ENCODE measurements around the gene HPSE.

The HPSE gene

GRCh38 chr4:83334425-83335241 is at the start of gene HPSE:
Gene HPSE, minus strand, starts transcription at chr4:83334848. Its CDS starts 66 bp downstream, at chr4:83334782.
- DNase-seq (ENCODE audit: low read depth), result peak; percentile 44

DNA sequence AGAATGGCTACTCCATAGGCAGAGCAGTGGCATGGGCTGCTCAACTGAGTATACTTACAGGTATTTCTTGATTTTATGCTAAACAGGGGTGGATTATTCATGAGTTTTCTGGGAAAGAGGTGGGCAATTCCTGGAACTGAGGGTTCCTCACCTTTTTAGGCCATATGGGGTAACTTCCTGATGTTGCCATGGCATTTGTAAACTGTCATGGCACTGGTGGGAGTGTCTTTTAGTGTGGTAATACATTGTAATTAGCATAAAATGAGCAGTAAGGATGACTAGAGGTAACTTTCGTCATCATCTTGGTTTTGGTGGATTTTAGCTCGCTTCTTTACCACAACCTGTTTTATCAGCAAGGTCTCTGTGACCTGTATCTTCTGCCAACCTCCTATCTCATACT is 48.2 kb upstream of the HPSE start:
- no peak for DNase-seq (ENCODE audit: low read depth)

GRCh38 chr4:83381173-83381572 is 46.5 kb upstream of the HPSE start:
- DNase-seq (ENCODE audit: low read depth), result no peak

GRCh38 chr4:83378419-83378818 is 43.8 kb upstream of the HPSE start:
- DNase-seq (ENCODE audit: low read depth), result no peak

- no peak for DNase-seq (ENCODE audit: low read depth)
Observed at GRCh38 chr4:83372931-83373330, 38.3 kb upstream of the HPSE start.

- DNase-seq (ENCODE audit: low read depth), result no peak
Observed at GRCh38 chr4:83371936-83372335, 37.3 kb upstream of the HPSE start.

DNA sequence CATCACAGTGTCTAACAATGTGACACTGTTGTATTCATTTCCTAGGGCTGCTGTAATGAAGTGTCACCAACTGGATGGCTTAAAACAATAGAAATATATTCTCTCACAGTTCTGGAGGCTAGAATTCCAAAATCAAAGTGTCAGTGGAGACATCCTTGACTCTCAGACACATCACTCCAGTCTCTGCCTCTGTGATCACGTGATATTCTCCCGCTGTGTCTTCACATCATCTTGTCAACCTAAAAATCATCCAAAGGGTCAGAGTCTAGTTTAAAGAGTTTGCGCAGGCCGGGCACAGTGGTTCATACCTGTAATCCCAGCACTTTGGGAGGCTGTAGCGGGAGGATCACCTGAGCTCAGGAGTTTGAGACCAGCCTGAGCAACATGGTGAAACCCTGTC is 36.6 kb upstream of the HPSE start:
- DNase-seq (ENCODE audit: low read depth), result no peak

DNA sequence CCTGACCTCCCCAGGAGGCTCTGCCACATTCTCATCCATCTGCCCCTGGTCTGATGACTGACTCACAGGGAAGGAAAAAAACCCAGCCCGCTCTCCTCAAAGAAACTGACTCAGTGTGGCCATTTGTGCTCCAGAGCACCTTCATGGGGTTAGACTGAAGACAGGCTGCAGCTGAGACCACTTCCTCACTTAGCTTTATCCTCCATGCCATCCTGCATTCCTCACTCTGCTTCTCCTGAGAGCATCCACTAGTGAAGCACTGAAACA is 35.9 kb upstream of the HPSE start:
- no peak for DNase-seq (ENCODE audit: low read depth)

DNA sequence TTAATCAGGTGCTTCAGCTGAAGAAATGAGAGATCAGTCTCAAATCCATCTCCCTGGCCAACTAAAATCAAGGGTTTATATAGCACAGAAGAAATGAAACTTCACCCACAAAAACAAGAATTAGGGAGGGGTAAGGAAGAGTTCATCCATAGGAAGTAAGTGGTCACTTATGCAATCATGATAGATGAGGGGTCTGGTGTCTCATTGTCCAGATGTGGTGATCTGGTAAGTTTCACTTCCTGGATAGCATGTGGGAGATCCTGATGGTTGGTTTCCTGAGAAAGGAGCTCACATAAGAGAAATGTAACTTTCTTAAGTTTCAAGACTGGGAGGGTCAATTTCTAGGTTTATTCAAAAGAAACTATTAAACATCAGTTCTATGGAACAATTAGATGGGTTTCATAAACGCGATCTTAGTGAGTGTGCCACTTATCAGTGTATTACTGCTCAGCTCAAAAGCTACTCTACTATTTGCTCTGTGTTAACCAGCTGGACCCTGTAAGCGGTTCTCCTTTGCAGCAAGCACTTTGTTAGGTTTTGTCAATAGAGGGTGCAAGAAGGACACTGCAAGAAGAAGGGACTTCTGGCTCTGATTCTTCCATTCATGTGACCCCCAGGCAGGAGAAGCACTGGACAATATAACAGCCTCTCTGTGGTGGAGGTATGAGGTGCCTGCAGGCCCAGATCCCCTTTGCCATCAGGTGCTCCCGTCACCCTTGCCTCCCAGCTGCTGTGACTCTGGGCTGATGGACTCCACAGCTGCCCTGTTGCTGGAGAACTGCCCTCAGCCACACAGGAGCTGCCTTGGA is 35.4 kb upstream of the HPSE start:
- DNase-seq (ENCODE audit: low read depth), result no peak

- no peak for DNase-seq (ENCODE audit: low read depth)
Observed at GRCh38 chr4:83364312-83364711, 29.7 kb upstream of the HPSE start.

DNA sequence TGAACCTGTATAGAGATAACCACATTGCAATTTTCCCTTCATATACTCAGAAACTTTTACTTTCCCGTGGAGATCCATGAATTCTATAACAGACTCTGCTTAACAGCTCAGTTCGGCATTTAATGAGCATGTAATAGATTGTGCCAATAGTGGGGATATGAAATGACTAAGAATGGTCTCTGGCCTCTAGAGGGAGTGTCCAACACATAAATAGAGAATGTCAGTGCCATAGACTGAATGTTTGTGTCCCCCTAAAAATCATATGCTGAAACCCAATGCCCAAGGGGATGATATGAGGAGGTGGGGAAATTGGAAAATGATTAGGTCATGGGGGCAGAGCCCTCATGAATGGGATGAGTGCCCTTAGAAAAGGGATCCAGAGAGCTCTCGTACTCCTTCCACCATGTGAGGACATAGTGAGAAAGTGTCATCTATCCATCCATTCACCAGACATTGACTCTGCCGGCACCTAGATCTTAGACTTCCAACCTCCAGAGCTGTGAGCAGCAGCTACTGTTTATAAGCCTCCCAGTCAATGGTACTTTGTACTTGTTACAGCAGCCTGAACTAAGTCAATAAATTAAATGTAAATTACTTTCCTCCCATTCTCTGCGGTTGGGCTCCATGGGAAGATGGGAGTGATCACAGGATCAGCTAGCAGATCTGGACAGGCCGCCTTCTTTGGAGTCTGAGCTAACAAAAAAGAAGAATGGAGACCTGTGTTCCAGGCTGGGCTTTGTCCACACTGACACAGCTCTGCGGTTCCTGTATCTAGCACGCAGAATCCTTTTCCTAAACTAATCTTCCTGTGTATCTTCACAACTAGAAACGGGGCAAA is 28.1 kb upstream of the HPSE start:
- DNase-seq (ENCODE audit: low read depth), result no peak

DNA sequence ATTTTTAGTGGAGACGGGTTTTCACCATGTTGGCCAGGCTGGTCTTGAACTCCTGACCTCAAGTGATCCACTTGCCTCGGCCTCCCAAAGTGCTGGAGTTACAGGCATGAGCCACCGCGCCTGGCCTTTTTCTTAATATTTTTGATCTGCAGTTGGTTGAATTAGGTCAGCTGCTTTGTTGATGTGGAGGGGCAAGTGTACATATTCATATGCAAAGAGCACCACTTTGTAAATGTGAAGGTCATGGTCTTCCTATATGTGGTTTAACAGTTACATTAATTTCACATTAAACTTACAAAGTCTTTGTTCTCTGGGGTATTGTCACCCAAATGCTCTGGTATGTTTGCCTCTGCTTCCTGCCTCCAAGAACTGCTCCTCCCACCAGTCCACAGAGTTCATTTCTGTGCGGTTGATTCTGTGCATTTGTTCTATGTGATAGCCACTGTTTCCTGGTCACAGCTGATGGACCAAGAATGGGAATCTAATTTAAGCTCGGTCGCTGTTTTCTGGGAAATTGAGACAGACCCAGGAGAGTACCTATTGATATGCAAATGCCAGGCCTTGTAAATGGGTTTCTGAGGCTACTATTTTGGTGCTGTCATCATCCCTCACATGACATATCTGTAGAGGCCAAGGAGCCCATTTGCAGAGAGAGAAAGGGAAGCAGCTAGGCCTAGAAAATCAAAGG is 26.9 kb upstream of the HPSE start:
- no peak for DNase-seq (ENCODE audit: low read depth)

DNA sequence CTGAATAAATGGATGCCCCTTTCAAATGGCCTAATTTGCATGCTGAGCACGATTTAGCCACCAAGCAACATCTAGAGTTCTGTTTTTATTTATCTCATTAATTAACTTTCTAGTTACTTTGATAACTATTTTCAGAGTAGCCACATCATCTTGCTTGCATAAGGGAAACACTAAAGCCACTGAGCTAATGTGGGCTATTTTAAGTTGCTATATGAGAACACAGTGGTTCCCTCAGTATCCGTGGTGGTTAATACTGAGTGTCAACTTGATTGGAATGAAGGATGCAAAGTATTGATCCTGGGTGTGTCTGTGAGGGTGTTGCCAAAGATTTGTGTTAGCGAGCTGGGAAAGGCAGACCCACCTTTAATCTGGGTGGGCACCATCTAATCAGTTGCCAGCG is 25.4 kb upstream of the HPSE start:
- DNase-seq (ENCODE audit: low read depth), result no peak

GRCh38 chr4:83358410-83358809 is 23.8 kb upstream of the HPSE start:
- DNase-seq (ENCODE audit: low read depth), result no peak

GRCh38 chr4:83356899-83357661 is 22.4 kb upstream of the HPSE start:
- DNase-seq (ENCODE audit: low read depth), result no peak

DNA sequence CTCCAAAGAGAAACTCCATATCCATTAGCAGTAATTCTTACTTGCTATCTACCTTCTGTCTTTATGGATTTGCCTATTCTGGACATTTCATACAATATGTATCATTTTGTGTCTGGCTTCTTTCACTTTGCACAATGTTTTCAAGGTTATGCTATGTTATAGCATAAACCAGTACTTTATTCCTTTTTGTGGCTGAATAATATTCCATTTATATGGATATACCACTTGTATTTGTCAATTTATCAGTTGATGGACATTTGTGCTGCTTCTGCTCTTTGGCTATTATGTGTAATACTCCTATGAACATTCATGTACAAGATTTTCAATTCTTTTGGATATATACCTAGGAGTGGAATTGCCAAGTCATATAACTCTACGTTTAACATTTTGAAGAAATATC is 18.9 kb upstream of the HPSE start:
- DNase-seq (ENCODE audit: low read depth), result no peak

DNA sequence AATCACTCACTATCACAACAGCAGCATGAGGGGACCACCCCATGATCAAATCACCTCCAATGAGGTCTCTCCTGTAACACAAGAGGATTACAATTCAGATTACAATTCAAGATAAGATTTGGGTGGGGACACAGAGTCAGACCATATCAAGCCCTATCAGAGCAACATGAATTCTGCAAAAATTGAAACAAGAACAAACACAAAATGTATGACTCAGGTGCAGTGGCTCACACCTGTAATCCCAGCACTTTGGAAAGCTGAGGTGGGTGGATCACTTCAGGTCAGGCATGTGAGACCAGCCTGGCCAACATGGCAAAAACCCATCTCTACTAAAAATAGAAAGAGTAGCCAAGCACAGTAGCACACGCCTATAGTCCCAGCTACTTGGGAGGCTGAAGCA is 13.4 kb upstream of the HPSE start:
- DNase-seq (ENCODE audit: low read depth), result no peak

DNA sequence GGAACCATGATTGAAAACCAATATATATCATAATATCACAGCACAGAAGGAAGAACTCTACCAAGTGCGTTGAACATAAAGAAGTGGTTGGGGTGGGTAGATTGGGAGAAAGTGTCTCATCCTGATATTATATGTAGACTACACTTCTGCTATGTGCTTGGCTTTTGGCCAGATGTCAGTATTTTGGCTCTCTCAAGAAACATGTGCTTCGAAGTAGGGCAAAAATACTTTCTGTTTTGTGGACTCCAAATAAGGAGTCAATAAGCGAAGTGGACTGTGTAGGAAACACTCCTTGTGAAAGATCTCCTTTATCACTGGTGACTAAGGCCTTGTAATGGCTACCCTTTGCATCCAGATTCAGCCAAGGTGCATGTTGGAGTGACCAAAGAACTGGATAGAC is 7.8 kb upstream of the HPSE start:
- no peak for DNase-seq (ENCODE audit: low read depth)

- DNase-seq (ENCODE audit: low read depth), result no peak
Observed at GRCh38 chr4:83340692-83341343, 6.2 kb upstream of the HPSE start.

DNA sequence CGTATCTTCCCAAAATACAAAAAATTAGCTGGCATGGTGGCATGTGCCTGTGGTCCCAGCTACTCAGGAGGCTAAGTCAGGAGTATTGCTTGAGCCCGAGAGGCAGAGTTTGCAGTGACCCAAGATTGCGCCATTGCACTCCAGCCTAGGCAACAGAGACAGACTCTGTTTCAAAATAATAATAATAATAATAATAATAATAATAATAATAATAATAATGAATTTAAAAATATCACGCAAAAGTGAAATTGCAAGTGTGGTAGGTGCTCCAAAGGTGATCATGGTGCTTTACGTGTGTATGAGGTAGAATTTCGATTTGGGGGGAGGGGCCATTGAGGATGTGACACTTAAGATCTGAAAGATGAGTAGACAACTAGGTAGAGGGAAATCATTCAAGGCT is 4.9 kb upstream of the HPSE start:
- no peak for DNase-seq (ENCODE audit: low read depth)

- no peak for DNase-seq (ENCODE audit: low read depth)
Observed at GRCh38 chr4:83335701-83336100, 1.1 kb upstream of the HPSE start.
